Left lung (tissue), 10 donors: ENCODE results near the gene ADAMTSL1. TPM values are rescaled to one million over a fixed set of nuclear protein-coding genes. Genes with fewer than 3 reads are reported as not detected.

Source experiments
- ATAC-seq: fragments of 200-7000 bp; cut with Tn5 transposase; one replicate; pipeline ENCODE4 v1.9.1; 2020; ENCODE audit warnings: moderate library complexity
- DNase-seq, 4 donors: peaks; one replicate each; pipeline ENCODE4 v3.0.0-alpha.2; 2013 to 2020
- H3K27ac ChIP-seq, 2 donors: fragments of 200-600 bp; sonication (generic) in 1 of 2; one replicate each; pipeline versions ENCODE4 v1.5.0 to v1.8.0; 2020 to 2021
- H3K27me3 ChIP-seq, 2 donors: fragments of 200-600 bp; sonication (generic) in 1 of 2; one replicate each; pipeline versions ENCODE4 v1.5.0 to v1.8.0; 2020 to 2021
- H3K36me3 ChIP-seq, 2 donors: fragments of 200-600 bp; sonication (generic) in 1 of 2; one replicate each; pipeline versions ENCODE4 v1.5.0 to v1.8.0; 2020 to 2021
- H3K4me1 ChIP-seq, 2 donors: fragments of 200-600 bp; one replicate each; pipeline ENCODE4 v1.8.0; 2021
- H3K4me3 ChIP-seq, 2 donors: fragments of 200-600 bp; sonication (generic) in 1 of 2; one replicate each; pipeline versions ENCODE4 v1.5.0 to v1.8.0; 2020 to 2021; ENCODE audit warnings: mild to moderate bottlenecking in 1 of 2
- H3K9me3 ChIP-seq, 2 donors: fragments of 200-600 bp; sonication (generic) in 1 of 2; one replicate each; pipeline versions ENCODE4 v1.5.0 to v1.8.0; 2020 to 2021
- CTCF ChIP-seq, 2 donors: fragments of 200-600 bp; sonication (generic) in 1 of 2; IDR thresholded peaks; one replicate each; pipeline versions ENCODE4 v1.5.0 to v1.8.0; 2021; ENCODE audit warnings: antibody characterized with exemption in 2 of 2
- intact Hi-C, 2 donors: fragments of 100-400 bp; cut with DNase I; formaldehyde crosslinking; loops; one replicate each; pipeline versions ENCODE4 v1.11.2 to v1.14.2; 2022
- polyA plus RNA-seq, 6 donors: library from polyadenylated mRNA; unstranded; fragments of 120-200 nt; gene quantifications; one replicate each; pipeline ENCODE4 v1.2.1, GENCODE V29; 2013; ENCODE audit not compliant: insufficient read length in 6 of 6
- total RNA-seq, 2 donors: library from RNA; stranded (reverse); fragmentation: NEBNext Ultra II Directional; extraction: Animal tissue kit (Norgen Biotek cat#: 25700); gene quantifications; one replicate each; pipeline ENCODE4 v1.2.1, GENCODE V29; 2021
- donor health status: DM: no; HTN: yes; CAD: no.
- donor health status: DM: no; HTN: no; CAD: no.

The ADAMTSL1 gene
- total and polyA plus RNA-seq, 8 donors: 3.0 to 28.1 (median 17.9) TPM

- no peaks in the 10 kb centered on the region for H3K9me3 ChIP-seq
- ATAC-seq: no peak
- intact Hi-C loops: no loop called here
- H3K27me3 ChIP-seq: no peaks in the 10 kb centered on the region
- DNase-seq: no peak
- no peaks in the 10 kb centered on the region for H3K36me3 ChIP-seq
- no peak overlapping the region for H3K27ac ChIP-seq
- TF ChIP-seq CTCF (IDR thresholded peaks at IDR 0.05): no peak
- no peak overlapping the region for H3K4me3 ChIP-seq
- peaks cover 0 to 6% of the 10 kb centered on the region in 2 donors for H3K4me1 ChIP-seq
These were observed 22.5 kb downstream of the ADAMTSL1 start for GRCh38 chr9:18496256-18497000.

GRCh38 chr9:18499062-18499461 is 25.1 kb downstream of the ADAMTSL1 start:
- TF ChIP-seq CTCF (IDR thresholded peaks at IDR 0.05): no peak
- H3K27ac ChIP-seq: no peak overlapping the region
- H3K4me1 ChIP-seq: peaks cover 0 to 6% of the 10 kb centered on the region in 2 donors
- H3K4me3 ChIP-seq: no peak overlapping the region
- peak in 2 of 4 donors; percentile 65 to 67 for DNase-seq
- H3K27me3 ChIP-seq: no peaks in the 10 kb centered on the region
- intact Hi-C loops: no loop called here
- no peak for ATAC-seq
- H3K36me3 ChIP-seq: no peaks in the 10 kb centered on the region
- no peaks in the 10 kb centered on the region for H3K9me3 ChIP-seq

GRCh38 chr9:18499980-18500379 is 26.0 kb downstream of the ADAMTSL1 start:
- TF ChIP-seq CTCF (IDR thresholded peaks at IDR 0.05): no peak

GRCh38 chr9:18500451-18500850 is 26.5 kb downstream of the ADAMTSL1 start:
- TF ChIP-seq CTCF (IDR thresholded peaks at IDR 0.05): no peak
- intact Hi-C loops: no loop called here
- H3K9me3 ChIP-seq: no peaks in the 10 kb centered on the region
- ATAC-seq: no peak
- H3K36me3 ChIP-seq: no peaks in the 10 kb centered on the region
- H3K27ac ChIP-seq: no peak overlapping the region
- peak in 2 of 4 donors; percentile 47 to 60 for DNase-seq
- H3K4me3 ChIP-seq: no peak overlapping the region
- H3K27me3 ChIP-seq: no peaks in the 10 kb centered on the region
- peaks cover 0 to 6% of the 10 kb centered on the region in 2 donors for H3K4me1 ChIP-seq

More at GRCh38 chr9:18499980-18500379, 26.0 kb downstream of the ADAMTSL1 start:
- DNase-seq (peak in 1 of 4 donors; percentile 23), ATAC-seq (peak; percentile 89)
- Histone ChIP-seq H3K36me3 (no peaks in the 10 kb centered on the region), H3K4me1 (peaks cover 0 to 6% of the 10 kb centered on the region in 2 donors), H3K4me3 (no peak overlapping the region), H3K27me3 (no peaks in the 10 kb centered on the region), H3K9me3 (no peaks in the 10 kb centered on the region), H3K27ac (no peak overlapping the region)
- intact Hi-C loops: no loop called here

- Histone ChIP-seq H3K27ac (no peak overlapping the region), H3K27me3 (no peaks in the 10 kb centered on the region), H3K9me3 (no peaks in the 10 kb centered on the region), H3K4me1 (peaks cover 0 to 6% of the 10 kb centered on the region in 2 donors), H3K36me3 (no peaks in the 10 kb centered on the region), H3K4me3 (no peak overlapping the region)
- ATAC-seq (no peak), DNase-seq (no peak)
- no peak for TF ChIP-seq CTCF (IDR thresholded peaks at IDR 0.05)
- intact Hi-C loops: no loop called here
These were observed 28.0 kb downstream of the ADAMTSL1 start for GRCh38 chr9:18501949-18502348.
